HG02852 (cell line): ENCODE measurements around the gene BEND5.
A peak's percentile ranks its signal among the peaks of the same experiment; 100 is the strongest.

Experiments used
- ATAC-seq: cut with Tn5 transposase; IDR thresholded peaks from one replicate; pipeline ENCODE4 v1.9.1; 2021; ENCODE audit warnings: mild to moderate bottlenecking, moderate library complexity; ENCODE audit not compliant: unreplicated experiment

The BEND5 gene

DNA sequence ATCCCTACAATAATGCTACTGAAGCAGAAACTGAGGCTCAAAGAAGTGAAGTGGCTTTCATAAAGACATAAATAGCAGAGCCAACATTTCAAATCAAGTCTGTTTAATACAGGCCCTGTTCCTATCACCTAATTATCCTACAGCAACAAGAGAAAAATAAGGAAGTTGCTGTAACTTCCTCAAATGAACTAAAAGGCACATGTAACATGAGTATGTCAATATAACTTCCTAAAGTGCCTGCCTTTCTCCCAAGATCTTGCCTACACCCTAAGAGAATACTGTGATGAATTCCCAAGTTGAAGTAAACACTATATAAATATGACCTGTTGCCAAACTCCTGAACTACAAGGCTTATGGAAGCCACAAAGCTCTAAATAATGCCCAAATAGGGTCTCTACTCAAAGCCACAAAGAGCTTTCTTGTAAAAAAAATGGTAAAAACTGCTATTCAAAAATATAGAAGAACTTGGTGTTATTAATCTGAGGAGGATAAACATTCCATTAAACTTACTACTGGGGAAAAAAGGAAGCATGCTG is 8.6 kb downstream of the BEND5 start:
- ATAC-seq: no peak

GRCh38 chr1:48765335-48765734 is 11.4 kb downstream of the BEND5 start:
- no peak for ATAC-seq

GRCh38 chr1:48761986-48762385 is 14.7 kb downstream of the BEND5 start:
- ATAC-seq: no peak

GRCh38 chr1:48761411-48761810 is 15.3 kb downstream of the BEND5 start:
- no peak for ATAC-seq

GRCh38 chr1:48760857-48761256 is 15.8 kb downstream of the BEND5 start:
- ATAC-seq: no peak

GRCh38 chr1:48758976-48759375 is 17.7 kb downstream of the BEND5 start:
- no peak for ATAC-seq

GRCh38 chr1:48757363-48757762 is 19.3 kb downstream of the BEND5 start:
- ATAC-seq: no peak

- no peak for ATAC-seq
These were observed 19.9 kb downstream of the BEND5 start for GRCh38 chr1:48756683-48757316.

GRCh38 chr1:48753293-48753692 is 23.4 kb downstream of the BEND5 start:
- ATAC-seq: no peak

DNA sequence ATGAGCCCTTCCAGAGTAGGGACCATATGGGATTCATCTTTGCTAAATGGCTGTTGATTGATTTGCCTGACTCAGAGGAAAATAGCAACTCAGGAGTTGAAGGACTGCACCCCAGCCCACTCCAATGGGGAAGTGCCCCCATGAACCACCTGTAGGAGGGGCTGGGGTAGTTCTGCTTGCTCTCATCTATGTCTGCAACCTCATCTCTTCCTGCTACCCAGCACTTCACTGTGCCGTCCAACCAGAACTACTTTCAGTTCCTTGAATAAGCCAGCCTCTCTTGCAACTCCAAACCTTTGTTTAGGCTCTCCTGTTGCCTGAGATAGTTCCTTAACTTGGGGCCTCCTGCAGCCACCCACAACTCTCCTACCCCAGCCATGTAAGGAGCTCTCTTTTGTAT is 26.6 kb downstream of the BEND5 start:
- peak; percentile 94 for ATAC-seq

DNA sequence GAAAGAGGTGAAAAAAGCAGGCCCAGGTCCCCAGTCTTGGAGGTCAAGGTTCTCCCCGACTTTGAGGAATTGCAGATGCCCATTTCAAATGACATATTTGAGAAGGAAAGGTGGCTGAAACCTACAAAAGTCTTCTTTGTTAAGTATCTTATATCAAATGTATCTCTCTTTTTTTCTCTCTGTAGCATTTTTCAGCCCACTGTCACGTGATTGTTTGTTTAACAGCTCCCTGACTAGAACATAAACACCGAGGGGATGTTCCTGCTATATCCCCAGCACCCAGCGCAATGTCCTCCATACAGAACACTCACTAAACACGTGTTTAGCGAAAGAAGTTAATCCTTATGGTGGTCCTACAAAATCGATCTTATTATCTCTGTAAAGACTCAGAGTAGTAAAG is 27.6 kb downstream of the BEND5 start:
- no peak for ATAC-seq

DNA sequence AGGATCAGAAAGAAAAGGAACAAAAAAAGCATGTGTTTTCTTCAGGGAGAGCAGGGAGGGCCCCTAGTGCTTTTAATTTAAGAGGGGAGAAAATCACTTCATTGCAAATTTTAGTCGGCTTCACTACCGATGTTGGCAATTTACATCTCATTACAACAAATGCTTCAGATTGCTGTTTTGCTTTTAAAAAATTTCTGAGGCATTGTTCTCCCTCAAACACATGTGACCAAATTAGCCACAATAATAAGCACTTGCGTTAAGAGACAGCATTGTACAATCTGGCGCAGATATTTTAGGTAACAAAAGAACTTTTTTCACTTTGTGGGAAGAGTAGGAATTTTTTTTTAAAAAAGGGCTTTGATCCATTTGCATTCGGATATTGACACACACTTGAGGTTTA is 29.8 kb downstream of the BEND5 start:
- ATAC-seq: no peak

- ATAC-seq: no peak
These were observed 32.7 kb downstream of the BEND5 start for GRCh38 chr1:48744032-48744431.

- no peak for ATAC-seq
These were observed 33.2 kb downstream of the BEND5 start for GRCh38 chr1:48743480-48743879.

GRCh38 chr1:48741380-48741779 is 35.3 kb downstream of the BEND5 start:
- no peak for ATAC-seq

DNA sequence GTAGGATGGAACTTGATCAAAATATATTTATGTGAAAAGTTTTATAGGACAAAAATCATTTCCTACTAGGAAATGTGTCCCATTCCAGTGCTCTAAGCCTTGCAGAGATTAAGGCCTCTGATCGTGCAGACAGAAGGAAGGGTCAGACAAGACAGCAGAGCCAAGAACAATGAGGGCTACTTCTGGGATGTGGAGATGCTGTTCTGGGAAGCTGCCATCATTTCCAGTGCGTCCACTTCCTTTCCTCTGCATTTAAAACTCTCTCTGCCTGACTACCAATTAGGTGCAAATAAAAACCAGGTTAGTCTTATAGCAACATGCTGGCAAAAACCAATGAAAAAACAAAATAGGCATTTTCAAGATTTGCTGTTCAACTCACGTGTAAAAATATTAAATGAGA is 36.1 kb downstream of the BEND5 start:
- no peak for ATAC-seq

DNA sequence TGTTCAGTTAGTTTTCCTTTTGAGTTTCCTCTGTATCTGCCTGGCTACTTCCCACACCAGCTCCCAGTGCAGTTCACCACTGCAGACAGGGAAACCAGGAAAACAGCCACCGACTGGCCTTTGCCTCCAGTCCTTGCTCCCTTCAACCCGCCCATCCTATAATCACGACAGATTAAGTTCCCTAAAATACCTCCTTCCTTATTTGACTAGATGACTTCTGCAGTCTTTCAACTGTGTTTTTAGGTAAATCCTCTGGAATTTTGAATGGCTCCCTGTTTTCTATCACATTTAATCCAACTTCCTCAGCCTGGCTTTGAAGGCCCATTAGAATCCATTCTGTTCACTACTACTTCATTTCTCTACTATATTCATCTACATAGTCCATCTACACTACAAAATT is 37.6 kb downstream of the BEND5 start:
- ATAC-seq: no peak

DNA sequence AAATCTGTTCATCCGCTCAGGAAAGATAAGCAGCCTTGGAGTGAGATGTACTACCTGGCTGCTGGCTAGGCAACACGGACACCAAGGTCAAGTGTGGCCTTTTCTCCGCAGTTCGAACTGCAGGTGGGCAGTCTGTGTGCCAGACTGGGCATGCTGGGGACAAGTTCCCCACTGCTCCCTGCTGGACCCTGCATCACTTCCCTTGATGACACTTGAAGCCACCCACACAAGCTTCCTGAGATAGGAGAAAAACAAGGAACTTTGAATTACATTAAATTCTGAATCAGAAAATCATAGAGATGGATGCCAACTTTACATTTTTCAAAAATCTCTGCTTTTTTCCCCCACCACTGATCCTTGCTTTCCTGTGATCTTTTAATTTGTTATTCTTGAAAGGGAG is 38.3 kb downstream of the BEND5 start:
- ATAC-seq: no peak

GRCh38 chr1:48735796-48736195 is 40.9 kb downstream of the BEND5 start:
- ATAC-seq: no peak

- ATAC-seq: peak; percentile 87
These were observed 46.4 kb downstream of the BEND5 start for GRCh38 chr1:48730164-48730910.

DNA sequence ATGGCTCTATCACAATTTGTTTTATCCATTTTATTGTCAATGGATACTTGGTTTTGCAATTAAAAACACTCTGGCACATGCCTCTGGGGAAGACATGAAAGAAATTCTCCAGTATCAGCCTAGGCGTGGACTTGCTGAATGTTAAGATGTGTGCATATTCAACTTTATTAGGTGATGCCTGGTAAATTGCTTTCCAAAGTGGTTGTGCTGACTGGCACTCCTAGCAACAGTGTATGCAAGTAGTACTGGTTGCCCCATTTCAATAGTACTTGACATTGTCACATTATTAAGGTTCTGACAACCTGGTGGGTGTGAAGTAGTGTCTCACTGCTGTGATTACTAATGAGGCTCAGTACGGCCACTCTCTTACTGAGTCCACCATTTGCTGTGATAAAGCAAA is 48.1 kb downstream of the BEND5 start:
- no peak for ATAC-seq

DNA sequence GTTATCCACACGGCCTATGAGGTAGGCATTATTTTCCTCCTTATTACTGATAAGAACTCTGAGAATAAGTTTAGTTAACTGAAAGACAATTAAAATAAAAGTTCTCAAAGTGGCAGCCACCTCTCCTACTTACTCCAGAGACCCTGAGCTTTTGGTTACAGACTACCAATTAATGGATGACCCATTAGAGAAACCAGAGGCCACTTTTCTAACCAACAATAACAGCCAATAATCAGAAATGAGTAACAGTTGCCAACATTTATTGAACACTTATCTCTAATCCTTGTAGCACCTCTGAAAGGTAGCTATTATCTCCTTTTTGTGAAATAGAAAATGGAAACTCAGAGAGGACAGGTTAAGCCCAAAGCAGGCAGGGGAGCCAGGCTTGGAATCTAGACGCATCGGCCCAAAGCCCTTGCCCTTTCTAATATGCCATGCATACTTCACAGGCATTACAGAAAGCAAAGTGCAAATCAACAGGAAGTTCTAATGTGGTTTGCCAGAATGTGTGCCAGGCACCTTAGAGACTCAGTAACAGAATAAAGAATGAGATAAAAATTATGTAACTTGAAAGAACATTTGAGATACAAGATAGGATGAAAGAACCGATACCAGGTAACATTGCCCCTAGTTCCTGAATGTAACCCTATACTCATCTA is 50.0 kb downstream of the BEND5 start:
- no peak for ATAC-seq
